Lower leg skin (tissue), 3 donors: ENCODE data around the gene SETD5.

ENCODE experiments used
- CTCF ChIP-seq, 3 donors: fragments of 450-650 bp; IDR thresholded peaks; one replicate each; pipeline ENCODE4 v1.5.1; 2016; ENCODE audit warnings: antibody characterized with exemption in 3 of 3, mild to moderate bottlenecking in 3 of 3, moderate library complexity in 2 of 3
- POLR2A ChIP-seq, 2 donors: fragments of 450-650 bp; IDR thresholded peaks; one replicate each; pipeline ENCODE4 v1.6.1; 2016 to 2017; ENCODE audit warnings: antibody characterized with exemption in 2 of 2, mild to moderate bottlenecking in 1 of 2, moderate library complexity in 1 of 2

GRCh38 chr3:9411302-9411701 is 13.9 kb downstream of the SETD5 start:
- TF ChIP-seq POLR2A (IDR thresholded peaks at IDR 0.05), result no peak
- no peak for TF ChIP-seq CTCF (IDR thresholded peaks at IDR 0.05)
